OCI-M2 (cell line): ENCODE data around the gene COX14.
A peak's percentile ranks its signal among the peaks of the same experiment; 100 is the strongest.
"Not testable (repeated sequence)": the region's sequence is repeated elsewhere in the genome, so short reads cannot be mapped to it uniquely, and the experiment has no call there.

ENCODE experiments used
- DNase-seq: peaks from one replicate; lab custom pipeline; 2025; ENCODE audit not compliant: unreplicated experiment; lab: John Stamatoyannopoulos, UW

Gene COX14

DNA sequence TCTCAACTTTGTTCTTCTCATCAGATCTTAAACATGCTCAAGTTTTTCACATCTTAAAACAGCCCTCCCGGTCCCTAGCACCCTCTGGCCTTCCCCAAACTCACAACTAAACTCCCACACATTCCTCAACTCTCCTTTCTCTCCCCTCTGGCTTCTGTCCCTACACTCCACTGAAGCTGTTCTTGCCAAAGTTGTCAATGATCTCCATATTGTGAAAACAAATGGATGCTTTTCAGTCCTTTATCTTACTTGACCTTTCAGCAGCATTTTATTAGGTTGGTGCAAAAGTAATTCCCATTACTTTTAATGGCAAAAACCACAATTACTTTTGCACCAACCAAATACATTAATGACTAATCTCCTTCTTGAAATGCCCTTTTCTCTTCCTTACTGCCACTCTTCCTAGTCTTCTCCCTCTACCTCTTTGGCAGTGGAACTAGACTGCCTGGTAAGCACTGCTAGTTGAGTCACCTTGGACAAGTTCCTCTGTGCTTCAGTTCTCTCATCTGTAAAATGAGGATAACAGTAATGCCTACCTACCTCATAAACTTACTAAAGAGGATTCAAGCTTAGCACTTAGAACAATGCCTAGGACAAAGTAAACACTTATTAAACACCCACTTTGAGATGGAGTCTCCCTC, 39.1 kb downstream of the COX14 start:
- no peak for DNase-seq

DNA sequence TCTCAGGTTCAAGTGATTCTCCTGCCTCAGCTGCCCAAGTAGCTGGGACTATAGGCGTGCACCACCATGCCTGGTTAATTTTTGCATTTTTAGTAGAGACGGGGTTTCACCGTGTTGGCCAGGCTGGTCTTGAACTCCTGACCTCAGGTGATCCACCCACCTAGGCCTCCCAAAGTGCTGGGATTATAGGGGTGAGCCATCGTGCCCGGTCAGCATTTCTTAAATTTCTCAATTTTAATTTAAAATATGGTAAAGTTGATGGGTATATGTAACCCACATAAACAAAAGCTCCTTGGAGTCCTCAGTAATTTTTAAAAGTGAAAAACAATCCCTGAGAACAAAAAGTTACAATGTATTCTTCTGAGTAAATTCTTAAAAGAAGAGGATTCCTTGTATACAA, 42.9 kb downstream of the COX14 start:
- not testable (repeated sequence) for DNase-seq

DNA sequence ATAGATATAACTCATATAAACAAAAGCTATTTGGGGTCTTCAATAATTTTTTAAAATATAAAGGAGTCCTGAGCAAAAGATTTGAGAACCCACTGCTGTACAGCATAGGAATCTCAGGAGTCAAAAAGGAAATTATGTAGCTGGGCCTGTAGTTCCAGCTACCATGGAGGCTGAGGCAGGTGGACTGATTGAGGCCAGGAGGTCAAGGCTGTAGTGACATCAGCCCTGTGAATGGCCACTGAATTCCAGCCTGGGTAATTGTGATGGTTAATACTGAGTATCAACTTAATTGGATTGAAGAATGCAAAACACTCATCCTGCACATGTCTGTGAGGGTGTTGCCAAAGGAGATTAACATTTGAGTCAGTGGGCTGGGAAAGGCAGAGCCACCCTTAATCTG, 44.6 kb downstream of the COX14 start:
- DNase-seq = no peak

DNA sequence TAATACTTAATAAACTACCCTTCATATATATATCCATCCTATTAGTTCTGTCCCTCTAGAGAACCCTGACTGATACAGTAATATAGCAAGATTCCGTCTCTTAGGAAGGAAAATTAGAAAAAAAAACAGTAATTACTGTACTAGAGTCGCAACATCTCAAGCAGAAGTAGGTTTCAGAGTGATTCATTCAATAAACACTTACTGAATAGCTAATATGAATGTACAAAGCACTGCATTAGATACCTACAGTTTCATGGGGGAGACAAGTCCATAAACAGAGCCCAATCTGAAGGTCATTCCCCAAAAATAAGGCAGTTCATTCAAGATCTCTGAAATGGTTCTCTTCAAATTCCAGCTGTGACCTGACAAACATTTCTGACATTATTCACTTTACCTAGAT, 45.2 kb downstream of the COX14 start:
- no peak for DNase-seq

DNA sequence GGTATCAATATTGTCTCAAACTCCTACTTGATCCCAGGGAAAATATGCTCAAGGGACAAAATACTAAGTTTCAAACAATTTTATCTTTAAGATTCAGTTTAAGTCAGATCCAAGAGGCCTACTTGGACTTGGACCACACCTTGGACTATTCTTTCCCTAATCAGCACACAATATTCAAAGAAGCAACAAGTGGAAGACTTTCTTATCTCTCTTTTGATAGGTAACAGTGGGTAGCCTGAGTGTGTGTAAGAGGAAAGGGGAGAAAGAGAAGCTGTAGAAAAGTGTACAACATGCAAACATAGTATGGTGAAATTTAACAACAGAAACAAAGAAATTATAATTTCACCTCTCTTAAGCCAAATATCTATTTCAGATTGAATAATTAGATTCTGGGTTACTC, 48.6 kb downstream of the COX14 start:
- DNase-seq = no peak

DNA sequence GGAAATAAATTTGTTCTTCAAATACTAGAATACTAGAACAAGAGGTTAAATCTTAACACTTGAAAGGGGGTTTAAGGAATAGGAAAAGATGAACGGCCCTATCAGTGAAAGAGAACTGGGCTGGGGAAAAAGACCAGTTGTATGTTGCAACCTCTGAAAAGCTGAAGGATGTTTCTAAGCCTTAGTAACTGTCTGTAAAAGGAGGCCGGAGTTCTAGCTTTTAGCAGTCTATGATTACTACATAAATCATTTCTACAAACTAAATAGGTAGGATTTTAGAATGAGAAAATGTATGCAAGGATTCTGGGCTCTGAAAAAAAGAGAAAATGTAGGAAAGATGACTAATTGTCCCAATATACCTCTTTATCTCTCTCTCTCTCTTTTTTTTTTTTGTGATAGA, 50.2 kb downstream of the COX14 start:
- no peak for DNase-seq

DNA sequence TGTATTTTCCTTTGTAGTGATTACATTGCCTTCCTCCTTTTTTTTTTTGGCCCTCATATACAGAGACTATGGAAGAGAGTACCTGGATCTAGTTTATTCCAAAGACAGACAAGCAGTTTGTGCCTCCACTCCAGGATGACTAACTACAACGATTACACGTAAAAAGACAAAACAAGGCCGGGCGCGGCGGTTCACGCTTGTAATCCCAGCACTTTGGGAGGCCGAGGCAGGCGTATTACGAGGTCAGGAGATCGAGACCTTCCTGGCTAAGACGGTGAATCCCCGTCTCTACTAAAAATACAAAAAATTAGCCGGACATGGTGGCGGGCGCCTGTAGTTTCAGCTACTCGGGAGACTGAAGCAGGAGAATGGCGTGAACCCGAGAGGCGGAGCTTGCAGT, 52.9 kb downstream of the COX14 start:
- no peak for DNase-seq

DNA sequence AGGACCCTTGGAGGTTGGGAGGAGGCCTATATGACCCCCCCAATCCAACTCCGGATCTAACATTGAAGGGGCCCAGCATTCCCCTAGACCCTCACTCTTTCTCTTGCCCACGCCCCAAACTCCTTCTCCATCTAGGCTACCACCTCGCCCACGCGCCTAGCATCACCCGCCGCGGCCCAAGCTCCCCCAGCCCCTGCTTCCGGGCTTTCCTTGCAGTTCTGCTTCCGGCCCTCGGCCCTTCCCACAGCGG, 54.7 kb downstream of the COX14 start:
- DNase-seq = no peak

DNA sequence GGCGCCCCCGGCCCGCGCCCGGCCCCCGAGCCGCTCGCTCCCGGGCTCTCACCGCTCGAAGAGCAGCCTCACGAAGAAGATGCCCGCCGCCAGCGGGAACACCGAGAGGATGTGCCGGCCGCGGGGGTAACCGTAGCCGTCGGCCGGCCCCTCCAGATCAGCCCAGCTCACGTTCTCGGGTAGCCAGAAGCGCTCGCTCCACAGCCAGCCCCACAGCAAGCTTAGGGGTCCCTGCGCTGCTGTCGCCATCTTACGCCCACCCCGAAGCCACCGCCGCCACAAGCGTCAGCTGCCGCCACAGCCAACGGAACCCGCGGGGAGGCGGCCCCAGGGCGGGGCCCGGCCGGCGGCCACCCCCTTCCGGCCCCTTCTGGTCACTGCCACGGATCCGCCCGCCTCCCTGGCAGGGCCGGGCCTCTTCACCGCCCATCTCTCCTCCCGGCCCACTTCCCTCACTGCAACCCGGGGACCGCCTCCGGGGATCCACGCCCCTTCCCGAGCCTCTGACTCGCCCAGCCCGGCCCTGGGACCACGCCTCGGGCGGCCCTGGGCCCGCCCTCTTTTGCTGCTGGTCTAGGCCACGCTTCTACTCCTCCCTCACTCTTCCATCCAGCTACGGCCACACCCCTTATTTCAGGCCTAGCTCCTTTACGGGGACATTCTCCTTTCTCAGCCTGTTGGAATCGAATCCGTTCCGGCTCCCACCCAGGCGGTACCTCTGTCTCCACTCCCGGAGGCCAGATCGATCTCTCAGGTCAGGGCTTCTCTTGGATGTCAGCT, 55.2 kb downstream of the COX14 start, which contains the start of gene CERS5:
TSS of gene CERS5 (minus strand) at position 321 of the 780 bp plus-strand sequence. CDS start at position 249, 72 bp downstream.
- DNase-seq = peak; percentile 75
